ENCODE results near the gene TMEM38B. TPM values are rescaled to one million over a fixed set of nuclear protein-coding genes. Genes with fewer than 3 reads are reported as not detected.

Gene TMEM38B
- total RNA-seq, 1 donor from 2014 or later, result 13.8 TPM

Other genes starting within 250 kb of the TMEM38B start
- gene FSD1L, start 246.5 kb upstream of the TMEM38B start, total RNA-seq, result 3.4 and 3.5 TPM in 2 replicates
- gene FKTN, start 136.4 kb upstream of the TMEM38B start, total RNA-seq, result 12.4 and 12.6 TPM in 2 replicates
- 0.31 TPM in 1 of 2 replicates, not detected in the other for gene TAL2, start 32.1 kb upstream of the TMEM38B start, total RNA-seq